Progenitor cell of endocrine pancreas (in vitro differentiated cells): ENCODE data around the gene CALU. TPM values are rescaled to one million over a fixed set of nuclear protein-coding genes. Genes with fewer than 3 reads are reported as not detected.

ENCODE experiments used
- DNase-seq: peaks from one replicate; pipeline ENCODE4 v3.0.0; 2021; ENCODE audit warnings: low spot score; ENCODE audit not compliant: unreplicated experiment
- H3K27ac Mint-ChIP-seq: 2 replicates; pipeline ENCODE4 v1.8.0; 2021; ENCODE audit warnings: mild to moderate bottlenecking, moderate library complexity, mixed read lengths
- H3K27me3 Mint-ChIP-seq: 2 replicates; pipeline ENCODE4 v1.8.0; 2021; ENCODE audit warnings: mixed read lengths
- H3K36me3 Mint-ChIP-seq: 2 replicates; pipeline ENCODE4 v1.8.0; 2022; ENCODE audit warnings: mixed read lengths; ENCODE audit not compliant: insufficient read depth
- H3K4me1 Mint-ChIP-seq: 2 replicates; pipeline ENCODE4 v1.8.0; 2021; ENCODE audit warnings: low read depth, mixed read lengths
- H3K4me3 Mint-ChIP-seq: 2 replicates; pipeline ENCODE4 v1.8.0; 2021; ENCODE audit warnings: low read depth, mild to moderate bottlenecking, moderate library complexity, mixed read lengths
- H3K9me3 Mint-ChIP-seq: 2 replicates; pipeline ENCODE4 v1.8.0; 2021; ENCODE audit warnings: low read depth, mixed read lengths
- total RNA-seq: library from RNA; stranded (reverse); gene quantifications from 2 replicates; pipeline ENCODE4 v1.2.1, GENCODE V29; 2021
- TF ChIP-seq, protein P1 (sequence below): fragments of 200-600 bp; sonication (generic); IDR thresholded peaks from one replicate; pipeline ENCODE4 v1.5.0; 2021; ENCODE audit warnings: antibody characterized with exemption, mild to moderate bottlenecking; ENCODE audit not compliant: unreplicated experiment

Gene CALU
- total RNA-seq, 1 donor from 2014 or later: 107 TPM

DNA sequence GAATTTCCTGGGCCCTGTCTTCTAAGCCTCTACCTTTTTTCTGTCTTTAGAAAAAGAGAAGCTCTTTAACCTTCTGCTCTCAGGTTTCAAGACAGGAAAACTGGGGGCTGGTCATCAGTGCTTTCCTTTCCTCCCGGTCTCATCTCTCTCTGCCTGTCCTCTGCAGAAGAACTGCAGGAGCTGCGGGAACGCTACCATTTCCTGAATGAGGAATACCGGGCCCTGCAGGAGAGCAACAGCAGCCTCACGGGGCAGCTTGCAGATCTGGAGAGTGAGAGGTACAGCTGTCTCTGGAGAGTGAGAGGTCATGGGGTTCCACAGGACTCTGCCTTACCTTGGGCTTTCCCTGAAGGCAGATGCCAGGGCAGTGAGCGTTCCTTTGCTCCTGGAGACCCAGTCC lies 65.3 kb downstream of the CALU start:
- no peak for DNase-seq
- H3K36me3 Mint-ChIP-seq: peaks cover 17% of the 10 kb centered on the region
- TF ChIP-seq, protein P1, sequence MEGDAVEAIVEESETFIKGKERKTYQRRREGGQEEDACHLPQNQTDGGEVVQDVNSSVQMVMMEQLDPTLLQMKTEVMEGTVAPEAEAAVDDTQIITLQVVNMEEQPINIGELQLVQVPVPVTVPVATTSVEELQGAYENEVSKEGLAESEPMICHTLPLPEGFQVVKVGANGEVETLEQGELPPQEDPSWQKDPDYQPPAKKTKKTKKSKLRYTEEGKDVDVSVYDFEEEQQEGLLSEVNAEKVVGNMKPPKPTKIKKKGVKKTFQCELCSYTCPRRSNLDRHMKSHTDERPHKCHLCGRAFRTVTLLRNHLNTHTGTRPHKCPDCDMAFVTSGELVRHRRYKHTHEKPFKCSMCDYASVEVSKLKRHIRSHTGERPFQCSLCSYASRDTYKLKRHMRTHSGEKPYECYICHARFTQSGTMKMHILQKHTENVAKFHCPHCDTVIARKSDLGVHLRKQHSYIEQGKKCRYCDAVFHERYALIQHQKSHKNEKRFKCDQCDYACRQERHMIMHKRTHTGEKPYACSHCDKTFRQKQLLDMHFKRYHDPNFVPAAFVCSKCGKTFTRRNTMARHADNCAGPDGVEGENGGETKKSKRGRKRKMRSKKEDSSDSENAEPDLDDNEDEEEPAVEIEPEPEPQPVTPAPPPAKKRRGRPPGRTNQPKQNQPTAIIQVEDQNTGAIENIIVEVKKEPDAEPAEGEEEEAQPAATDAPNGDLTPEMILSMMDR: no peak
- no peaks in the 10 kb centered on the region for H3K27me3 Mint-ChIP-seq
- H3K27ac Mint-ChIP-seq: no peak overlapping the region
- H3K4me3 Mint-ChIP-seq: no peak overlapping the region
- H3K4me1 Mint-ChIP-seq: no peaks in the 10 kb centered on the region
- no peaks in the 10 kb centered on the region for H3K9me3 Mint-ChIP-seq

DNA sequence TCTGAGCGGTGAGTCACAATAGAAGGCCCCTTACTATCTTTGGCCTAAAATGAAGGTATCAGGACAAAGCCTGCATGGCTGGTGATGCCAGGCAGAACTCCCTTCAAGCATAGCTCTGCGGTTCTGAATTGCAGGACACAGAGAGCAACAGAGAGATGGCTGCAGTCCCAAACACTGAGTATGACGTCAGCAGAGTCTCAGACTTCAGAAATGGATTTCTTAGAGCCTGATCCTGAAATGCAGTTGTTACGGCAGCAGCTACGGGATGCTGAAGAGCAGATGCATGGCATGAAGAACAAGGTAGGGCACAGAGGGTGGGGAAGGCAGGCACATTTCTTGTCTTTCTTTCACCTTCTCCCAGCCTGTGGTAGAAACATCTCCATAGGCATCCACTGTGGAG lies 66.1 kb downstream of the CALU start:
- no peak overlapping the region for H3K27ac Mint-ChIP-seq
- DNase-seq: no peak
- H3K27me3 Mint-ChIP-seq: no peaks in the 10 kb centered on the region
- no peaks in the 10 kb centered on the region for H3K4me1 Mint-ChIP-seq
- H3K9me3 Mint-ChIP-seq: no peaks in the 10 kb centered on the region
- TF ChIP-seq, protein P1: no peak
- peaks cover 21% of the 10 kb centered on the region for H3K36me3 Mint-ChIP-seq
- H3K4me3 Mint-ChIP-seq: no peak overlapping the region

DNA sequence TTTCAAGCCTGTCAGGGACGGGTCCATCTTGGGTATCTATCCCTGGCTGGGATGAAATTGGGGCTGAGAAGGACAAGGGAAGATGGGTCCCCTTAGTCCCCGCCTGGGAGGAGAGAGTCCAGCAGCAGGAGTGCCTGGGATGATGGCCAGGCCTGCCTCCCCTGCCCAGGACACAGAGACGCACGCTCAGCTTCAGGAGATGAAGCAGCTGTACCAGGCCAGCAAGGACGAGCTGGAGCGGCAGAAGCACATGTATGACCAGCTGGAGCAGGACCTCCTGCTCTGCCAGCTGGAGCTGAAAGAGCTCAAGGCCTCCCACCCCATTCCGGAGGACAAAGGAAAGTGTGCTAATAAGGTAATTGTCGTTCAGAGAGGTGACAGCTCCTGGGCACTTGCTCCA lies 68.0 kb downstream of the CALU start:
- H3K4me1 Mint-ChIP-seq: no peaks in the 10 kb centered on the region
- DNase-seq: no peak
- H3K36me3 Mint-ChIP-seq: peaks cover 16% of the 10 kb centered on the region
- H3K4me3 Mint-ChIP-seq: no peak overlapping the region
- TF ChIP-seq, protein P1: no peak
- H3K27me3 Mint-ChIP-seq: no peaks in the 10 kb centered on the region
- no peaks in the 10 kb centered on the region for H3K9me3 Mint-ChIP-seq
- H3K27ac Mint-ChIP-seq: no peak overlapping the region

DNA sequence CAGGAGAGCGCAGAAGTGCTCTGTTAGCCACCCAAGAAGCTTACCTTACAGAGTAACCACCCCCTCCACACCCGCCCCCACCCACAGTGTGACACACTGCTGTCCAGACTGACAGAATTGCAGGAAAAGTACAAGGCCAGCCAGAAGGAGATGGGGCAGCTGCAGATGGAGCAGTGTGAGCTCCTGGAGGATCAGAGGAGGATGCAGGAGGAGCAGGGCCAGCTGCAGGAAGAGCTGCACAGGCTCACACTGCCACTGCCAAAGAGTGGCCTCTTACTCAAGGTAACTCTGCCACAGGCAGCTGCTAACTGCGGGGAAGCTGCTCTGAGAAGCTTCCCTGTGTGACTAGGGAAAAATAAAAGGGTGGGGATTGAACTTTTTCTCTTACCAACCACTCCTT lies 70.2 kb downstream of the CALU start:
- Mint-ChIP-seq H3K9me3 (no peaks in the 10 kb centered on the region), H3K27ac (no peak overlapping the region), H3K36me3 (peaks cover 13% of the 10 kb centered on the region), H3K27me3 (no peaks in the 10 kb centered on the region), H3K4me3 (no peak overlapping the region), H3K4me1 (no peaks in the 10 kb centered on the region)
- TF ChIP-seq, protein P1: no peak
- no peak for DNase-seq

DNA sequence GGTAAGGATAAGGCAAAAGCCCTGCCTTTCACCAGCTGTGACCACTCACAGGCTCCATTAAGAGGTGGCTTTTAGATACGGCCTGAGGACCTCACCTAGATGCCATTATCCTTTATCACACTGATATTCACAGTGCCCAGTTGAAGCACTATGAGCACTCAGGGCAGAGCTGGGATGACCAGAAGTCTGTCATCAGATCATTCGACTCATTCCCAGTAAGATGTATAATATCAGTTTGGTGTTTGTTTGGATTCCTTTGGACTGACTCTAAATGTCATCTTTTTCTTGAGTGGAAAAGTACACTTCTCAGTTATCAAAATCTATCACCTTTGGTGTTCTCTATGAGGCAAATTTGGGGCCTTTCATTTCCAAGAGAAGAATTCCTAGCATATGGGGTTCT lies 71.3 kb downstream of the CALU start:
- TF ChIP-seq, protein P1: no peak
- Mint-ChIP-seq H3K4me3 (no peak overlapping the region), H3K27ac (no peak overlapping the region), H3K27me3 (no peaks in the 10 kb centered on the region), H3K9me3 (no peaks in the 10 kb centered on the region), H3K4me1 (peaks cover 3% of the 10 kb centered on the region), H3K36me3 (peaks cover 17% of the 10 kb centered on the region)
- DNase-seq: no peak
